Breast epithelium (tissue), 4 donors: Measurements from ENCODE around the gene MORN1. TPM values are rescaled to one million over a fixed set of nuclear protein-coding genes. Genes with fewer than 3 reads are reported as not detected.

Experiments used
- DNase-seq, 2 donors: peaks; one replicate each; pipeline ENCODE4 v3.0.0-alpha.2; 2019; ENCODE audit warnings: low spot score in 2 of 2
- H3K27ac ChIP-seq, 2 donors: fragments of 200-600 bp; sonication (generic) in 1 of 2; one replicate each; pipeline ENCODE4 v1.5.1; 2016 to 2019; ENCODE audit warnings: mild to moderate bottlenecking in 1 of 2
- H3K27me3 ChIP-seq, 2 donors: fragments of 200-600 bp; sonication (generic) in 1 of 2; one replicate each; pipeline versions ENCODE4 v1.5.1 to v1.6.0; 2017 to 2019; ENCODE audit warnings: control low read depth in 1 of 2, mild to moderate bottlenecking in 1 of 2
- H3K36me3 ChIP-seq: fragments of 200-600 bp; one replicate; pipeline ENCODE4 v1.5.1; 2019
- H3K4me1 ChIP-seq, 2 donors: fragments of 200-600 bp; sonication (generic); one replicate each; pipeline ENCODE4 v1.5.1; 2016 to 2019; ENCODE audit warnings: control low read depth in 1 of 2
- H3K4me3 ChIP-seq, 3 donors: fragments of 200-600 bp; sonication (generic); 1 replicate in 2 of 3; 2 replicates in 1 of 3; pipeline ENCODE4 v1.5.1; 2016 to 2019; ENCODE audit warnings: mild to moderate bottlenecking in 3 of 3, moderate library complexity in 2 of 3
- H3K9me3 ChIP-seq, 2 donors: fragments of 200-600 bp; sonication (generic) in 1 of 2; one replicate each; pipeline ENCODE4 v1.5.1; 2016 to 2019; ENCODE audit warnings: control low read depth in 1 of 2
- POLR2A ChIP-seq: fragments of 450-650 bp; IDR thresholded peaks from one replicate; pipeline ENCODE4 v1.6.1; 2016; ENCODE audit warnings: antibody characterized with exemption, mild to moderate bottlenecking, moderate library complexity
- POLR2AphosphoS5 ChIP-seq, 3 donors: sonication (generic); formaldehyde crosslinking; IDR thresholded peaks; one replicate each; pipeline ENCODE4 v1.6.1; 2017; ENCODE audit warnings: antibody characterized with exemption in 3 of 3
- intact Hi-C: fragments of 100-400 bp; cut with DNase I; formaldehyde crosslinking; loops from one replicate; pipeline ENCODE4 v1.15.1; 2023; ENCODE audit warnings: low total_unique reads
- total RNA-seq, 3 donors: library from RNA; depleted of rRNA; stranded (reverse); fragments of >200 nt; gene quantifications; one replicate each; pipeline ENCODE4 v1.1.0, GENCODE V29; 2016
- TF ChIP-seq, protein P1 (sequence below), 3 donors: fragments of 450-650 bp; IDR thresholded peaks; one replicate each; pipeline ENCODE4 v1.5.1; 2016 to 2017; ENCODE audit warnings: antibody characterized with exemption in 3 of 3, mild to moderate bottlenecking in 3 of 3, moderate library complexity in 3 of 3

Gene MORN1
- total RNA-seq, 3 donors from 2014 or later, result 4.0 to 18.1 (median 17.7) TPM

DNA sequence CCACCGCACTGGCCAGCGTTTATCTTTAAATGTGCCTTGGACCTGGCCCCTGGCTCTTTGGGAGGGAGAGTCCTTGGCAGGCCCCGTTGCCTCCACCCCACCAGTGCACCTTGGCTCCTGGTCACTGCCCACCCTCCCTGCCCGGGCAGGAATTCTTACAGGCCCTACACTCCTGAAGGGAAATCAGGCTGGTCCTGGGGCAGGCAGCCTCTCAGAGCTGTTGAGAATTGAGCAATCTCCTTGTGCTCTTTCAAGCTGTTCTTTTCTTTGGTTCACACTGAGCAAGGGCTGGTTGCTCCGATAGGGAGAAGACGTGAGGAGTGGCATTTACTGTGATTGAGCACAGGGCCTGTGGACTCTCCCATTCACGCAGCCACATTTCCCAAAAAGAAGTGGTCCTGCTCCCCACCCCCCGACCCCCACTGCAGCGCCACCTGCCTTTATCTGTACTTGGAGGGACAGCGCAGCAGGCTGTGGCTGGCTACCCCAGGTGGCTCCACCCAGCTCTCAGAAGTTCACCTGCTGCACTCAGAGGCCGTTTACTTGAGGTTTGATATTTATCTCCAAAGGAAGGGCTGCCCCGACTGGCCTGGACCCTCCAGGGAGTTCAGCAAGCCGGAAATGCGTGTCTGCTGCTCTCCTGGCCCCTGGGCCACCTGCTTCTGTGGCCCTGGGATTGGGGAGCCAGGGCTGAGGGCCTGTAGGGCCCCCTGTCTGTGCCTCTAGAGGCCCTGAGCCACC, 115.4 kb downstream of the MORN1 start:
- Histone ChIP-seq H3K27me3 (no peaks in the 10 kb centered on the region), H3K9me3 (no peaks in the 10 kb centered on the region), H3K27ac (peak overlapping the region; percentile 49 to 86), H3K4me3 (peak overlapping the region in 1 of 3 donors; percentile 16), H3K36me3 (no peaks in the 10 kb centered on the region), H3K4me1 (peaks cover 37 to 45% of the 10 kb centered on the region in 2 donors)
- TF ChIP-seq POLR2AphosphoS5 (IDR thresholded peaks at IDR 0.05), result no peak
- TF ChIP-seq POLR2A, result no peak
- TF ChIP-seq, protein P1, sequence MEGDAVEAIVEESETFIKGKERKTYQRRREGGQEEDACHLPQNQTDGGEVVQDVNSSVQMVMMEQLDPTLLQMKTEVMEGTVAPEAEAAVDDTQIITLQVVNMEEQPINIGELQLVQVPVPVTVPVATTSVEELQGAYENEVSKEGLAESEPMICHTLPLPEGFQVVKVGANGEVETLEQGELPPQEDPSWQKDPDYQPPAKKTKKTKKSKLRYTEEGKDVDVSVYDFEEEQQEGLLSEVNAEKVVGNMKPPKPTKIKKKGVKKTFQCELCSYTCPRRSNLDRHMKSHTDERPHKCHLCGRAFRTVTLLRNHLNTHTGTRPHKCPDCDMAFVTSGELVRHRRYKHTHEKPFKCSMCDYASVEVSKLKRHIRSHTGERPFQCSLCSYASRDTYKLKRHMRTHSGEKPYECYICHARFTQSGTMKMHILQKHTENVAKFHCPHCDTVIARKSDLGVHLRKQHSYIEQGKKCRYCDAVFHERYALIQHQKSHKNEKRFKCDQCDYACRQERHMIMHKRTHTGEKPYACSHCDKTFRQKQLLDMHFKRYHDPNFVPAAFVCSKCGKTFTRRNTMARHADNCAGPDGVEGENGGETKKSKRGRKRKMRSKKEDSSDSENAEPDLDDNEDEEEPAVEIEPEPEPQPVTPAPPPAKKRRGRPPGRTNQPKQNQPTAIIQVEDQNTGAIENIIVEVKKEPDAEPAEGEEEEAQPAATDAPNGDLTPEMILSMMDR (IDR thresholded peaks at IDR 0.05), result no peak
- intact Hi-C loops, result no loop called here
- no peak for DNase-seq

DNA sequence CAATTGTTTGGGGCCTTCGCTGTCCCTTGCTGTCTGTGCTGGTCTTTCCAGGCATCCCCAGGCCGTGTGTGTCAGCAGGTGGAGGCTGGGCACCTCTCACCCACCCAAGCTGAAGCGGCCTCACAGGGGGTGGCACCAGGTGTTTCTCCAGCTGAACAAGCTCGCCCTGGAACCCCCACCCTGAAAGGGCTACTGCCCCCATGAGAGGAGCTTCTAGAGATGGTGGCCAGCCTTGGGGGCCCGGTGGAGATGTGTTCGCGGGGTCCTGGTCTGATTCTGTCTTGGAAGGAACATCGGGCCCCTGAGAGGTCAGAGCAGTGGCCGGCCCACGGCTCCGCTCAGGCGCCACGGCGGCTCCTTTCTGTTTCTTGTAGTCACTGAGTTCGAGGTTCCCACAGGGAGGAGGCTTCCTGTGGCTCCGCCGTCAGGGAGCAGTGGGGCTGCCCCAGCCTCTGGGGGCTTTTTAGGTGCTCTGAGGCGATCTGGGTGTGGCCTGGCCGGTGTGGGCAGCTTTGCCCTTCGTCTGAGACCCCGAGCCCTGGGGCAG, 116.4 kb downstream of the MORN1 start:
- no peak overlapping the region for H3K4me3 ChIP-seq
- intact Hi-C loops, result no loop called here

GRCh38 chr1:2274231-2274928, 117.0 kb downstream of the MORN1 start:
- Histone ChIP-seq H3K27me3 (no peaks in the 10 kb centered on the region), H3K9me3 (no peaks in the 10 kb centered on the region), H3K36me3 (no peaks in the 10 kb centered on the region), H3K4me3 (peak overlapping the region in 1 of 3 donors; percentile 20), H3K4me1 (peaks cover 35 to 50% of the 10 kb centered on the region in 2 donors), H3K27ac (peak overlapping the region; percentile 37 to 86)
- intact Hi-C loops, result no loop called here
- no peak for TF ChIP-seq POLR2AphosphoS5 (IDR thresholded peaks at IDR 0.05)
- no peak for TF ChIP-seq POLR2A
- TF ChIP-seq, protein P1 (IDR thresholded peaks at IDR 0.05), result no peak
- no peak for DNase-seq

More for the DNA sequence above, 116.4 kb downstream of the MORN1 start:
- no peaks in the 10 kb centered on the region for H3K27me3 ChIP-seq
- H3K36me3 ChIP-seq, result no peaks in the 10 kb centered on the region
- H3K4me1 ChIP-seq, result peaks cover 37 to 50% of the 10 kb centered on the region in 2 donors
- H3K9me3 ChIP-seq, result no peaks in the 10 kb centered on the region
- DNase-seq, result no peak
- H3K27ac ChIP-seq, result peak overlapping the region; percentile 49 to 86
- TF ChIP-seq, protein P1 (IDR thresholded peaks at IDR 0.05), result no peak
- TF ChIP-seq POLR2A (no peak), POLR2AphosphoS5 (IDR thresholded peaks at IDR 0.05) (no peak)

GRCh38 chr1:2273401-2274090, 117.8 kb downstream of the MORN1 start:
- DNase-seq, result no peak
- Histone ChIP-seq H3K9me3 (no peaks in the 10 kb centered on the region), H3K27ac (peak overlapping the region; percentile 21 to 86), H3K36me3 (no peaks in the 10 kb centered on the region), H3K4me3 (peak overlapping the region in 1 of 3 donors; percentile 20), H3K4me1 (peaks cover 28 to 43% of the 10 kb centered on the region in 2 donors), H3K27me3 (no peaks in the 10 kb centered on the region)
- intact Hi-C loops, result no loop called here
- no peak for TF ChIP-seq POLR2AphosphoS5 (IDR thresholded peaks at IDR 0.05)
- no peak for TF ChIP-seq POLR2A
- TF ChIP-seq, protein P1 (IDR thresholded peaks at IDR 0.05), result no peak
